Measurements from ENCODE around the gene TUBB3. TPM values are rescaled to one million over a fixed set of nuclear protein-coding genes. Genes with fewer than 3 reads are reported as not detected.

The TUBB3 gene
- total RNA-seq, 1 experiment from 2014 or later, result 209 TPM

DNA sequence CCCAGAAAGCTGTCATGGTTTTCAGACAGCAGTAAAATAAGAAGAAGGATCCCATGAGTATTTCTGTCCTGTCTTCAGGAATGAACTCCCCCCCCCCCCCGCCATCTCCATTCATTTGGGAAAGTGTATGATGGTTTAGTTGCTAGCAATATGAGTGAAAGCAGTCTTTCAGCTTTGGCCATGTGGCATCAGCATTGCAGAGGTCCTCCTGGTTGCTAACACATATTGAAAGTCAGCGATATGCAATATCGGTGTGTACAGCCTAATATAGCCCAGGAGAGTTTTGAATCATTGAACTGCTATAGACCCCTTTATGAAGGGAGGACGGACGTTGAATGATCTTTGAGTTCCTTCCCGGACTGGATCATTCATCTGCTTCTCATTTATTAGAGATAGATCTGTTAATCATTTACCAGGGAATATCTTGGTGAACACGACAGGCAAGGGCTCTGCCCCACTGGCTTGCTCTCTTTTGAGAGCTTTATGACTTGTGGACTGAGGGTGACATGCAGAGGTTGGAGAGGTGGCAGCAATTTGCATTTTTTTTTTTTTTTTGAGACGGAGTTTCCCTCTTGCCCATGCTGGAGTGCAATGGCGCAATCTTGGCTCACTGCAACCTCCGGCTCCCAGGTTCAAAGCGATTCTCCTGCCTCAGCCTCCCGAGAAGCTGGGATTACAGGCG, 50.7 kb downstream of the TUBB3 start (continued):
- TF ChIP-seq ZNF121 (CRISPR knock-in tag; IDR thresholded peaks at IDR 0.05), result no peak
- no peak for TF ChIP-seq FOXJ3 (CRISPR knock-in tag; IDR thresholded peaks at IDR 0.05; ENCODE audit: borderline replicate concordance)
- no peak for TF ChIP-seq CBFB (CRISPR knock-in tag; IDR thresholded peaks at IDR 0.05; ENCODE audit: low read depth)
- TF ChIP-seq, protein P1, sequence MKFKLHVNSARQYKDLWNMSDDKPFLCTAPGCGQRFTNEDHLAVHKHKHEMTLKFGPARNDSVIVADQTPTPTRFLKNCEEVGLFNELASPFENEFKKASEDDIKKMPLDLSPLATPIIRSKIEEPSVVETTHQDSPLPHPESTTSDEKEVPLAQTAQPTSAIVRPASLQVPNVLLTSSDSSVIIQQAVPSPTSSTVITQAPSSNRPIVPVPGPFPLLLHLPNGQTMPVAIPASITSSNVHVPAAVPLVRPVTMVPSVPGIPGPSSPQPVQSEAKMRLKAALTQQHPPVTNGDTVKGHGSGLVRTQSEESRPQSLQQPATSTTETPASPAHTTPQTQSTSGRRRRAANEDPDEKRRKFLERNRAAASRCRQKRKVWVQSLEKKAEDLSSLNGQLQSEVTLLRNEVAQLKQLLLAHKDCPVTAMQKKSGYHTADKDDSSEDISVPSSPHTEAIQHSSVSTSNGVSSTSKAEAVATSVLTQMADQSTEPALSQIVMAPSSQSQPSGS (CRISPR knock-in tag; IDR thresholded peaks at IDR 0.05; ENCODE audit: borderline replicate concordance, low read depth), result no peak
- no peak for TF ChIP-seq SP1 (CRISPR knock-in tag; conservative IDR thresholded peaks at IDR 0.05)

DNA sequence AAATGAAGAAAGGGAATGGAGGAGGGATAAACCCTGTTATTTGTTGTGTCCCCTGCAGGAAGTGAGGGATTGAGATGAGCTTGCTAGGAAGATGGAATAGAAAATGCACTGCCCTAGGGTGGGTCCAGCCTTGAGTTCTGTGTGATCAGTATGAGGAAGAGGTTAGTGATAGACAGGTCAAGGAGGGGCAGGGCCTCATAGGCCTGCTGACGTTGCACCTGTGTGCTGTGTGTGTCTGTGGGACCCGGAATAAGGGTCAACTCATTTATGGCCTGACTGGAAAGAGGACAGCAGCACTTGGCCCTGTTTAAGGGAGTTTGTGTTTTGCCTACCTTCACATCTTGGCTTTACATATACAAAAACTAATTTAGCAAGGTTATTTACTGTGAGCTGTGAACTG, 51.7 kb downstream of the TUBB3 start:
- H3K4me1 Mint-ChIP-seq, result peaks cover 16% of the 10 kb centered on the region
- peaks cover 33% of the 10 kb centered on the region for H3K36me3 Mint-ChIP-seq
- ChIA-PET POLR2A (no interaction called here), CTCF (interaction anchor here (1.1 kb wide), 1 partner anchor 25 kb away, joined by 3 read pairs; no protein-coding TSS in a partner anchor)
- DNase-seq (ENCODE audit: low spot score), result no peak
- H3K4me3 Mint-ChIP-seq, result no peak overlapping the region
- TF ChIP-seq, protein P2, sequence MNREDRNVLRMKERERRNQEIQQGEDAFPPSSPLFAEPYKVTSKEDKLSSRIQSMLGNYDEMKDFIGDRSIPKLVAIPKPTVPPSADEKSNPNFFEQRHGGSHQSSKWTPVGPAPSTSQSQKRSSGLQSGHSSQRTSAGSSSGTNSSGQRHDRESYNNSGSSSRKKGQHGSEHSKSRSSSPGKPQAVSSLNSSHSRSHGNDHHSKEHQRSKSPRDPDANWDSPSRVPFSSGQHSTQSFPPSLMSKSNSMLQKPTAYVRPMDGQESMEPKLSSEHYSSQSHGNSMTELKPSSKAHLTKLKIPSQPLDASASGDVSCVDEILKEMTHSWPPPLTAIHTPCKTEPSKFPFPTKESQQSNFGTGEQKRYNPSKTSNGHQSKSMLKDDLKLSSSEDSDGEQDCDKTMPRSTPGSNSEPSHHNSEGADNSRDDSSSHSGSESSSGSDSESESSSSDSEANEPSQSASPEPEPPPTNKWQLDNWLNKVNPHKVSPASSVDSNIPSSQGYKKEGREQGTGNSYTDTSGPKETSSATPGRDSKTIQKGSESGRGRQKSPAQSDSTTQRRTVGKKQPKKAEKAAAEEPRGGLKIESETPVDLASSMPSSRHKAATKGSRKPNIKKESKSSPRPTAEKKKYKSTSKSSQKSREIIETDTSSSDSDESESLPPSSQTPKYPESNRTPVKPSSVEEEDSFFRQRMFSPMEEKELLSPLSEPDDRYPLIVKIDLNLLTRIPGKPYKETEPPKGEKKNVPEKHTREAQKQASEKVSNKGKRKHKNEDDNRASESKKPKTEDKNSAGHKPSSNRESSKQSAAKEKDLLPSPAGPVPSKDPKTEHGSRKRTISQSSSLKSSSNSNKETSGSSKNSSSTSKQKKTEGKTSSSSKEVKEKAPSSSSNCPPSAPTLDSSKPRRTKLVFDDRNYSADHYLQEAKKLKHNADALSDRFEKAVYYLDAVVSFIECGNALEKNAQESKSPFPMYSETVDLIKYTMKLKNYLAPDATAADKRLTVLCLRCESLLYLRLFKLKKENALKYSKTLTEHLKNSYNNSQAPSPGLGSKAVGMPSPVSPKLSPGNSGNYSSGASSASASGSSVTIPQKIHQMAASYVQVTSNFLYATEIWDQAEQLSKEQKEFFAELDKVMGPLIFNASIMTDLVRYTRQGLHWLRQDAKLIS (CRISPR knock-in tag; IDR thresholded peaks at IDR 0.05; ENCODE audit: borderline replicate concordance), result no peak
- no peak for TF ChIP-seq HMGA2 (CRISPR knock-in tag; IDR thresholded peaks at IDR 0.05)
- TF ChIP-seq SOX15 (CRISPR knock-in tag; IDR thresholded peaks at IDR 0.05), result no peak
- no peak for TF ChIP-seq ESRRA (CRISPR knock-in tag; IDR thresholded peaks at IDR 0.05; ENCODE audit: borderline replicate concordance)
- no peak for TF ChIP-seq ATF1 (CRISPR knock-in tag; IDR thresholded peaks at IDR 0.05)
- TF ChIP-seq, protein P3, sequence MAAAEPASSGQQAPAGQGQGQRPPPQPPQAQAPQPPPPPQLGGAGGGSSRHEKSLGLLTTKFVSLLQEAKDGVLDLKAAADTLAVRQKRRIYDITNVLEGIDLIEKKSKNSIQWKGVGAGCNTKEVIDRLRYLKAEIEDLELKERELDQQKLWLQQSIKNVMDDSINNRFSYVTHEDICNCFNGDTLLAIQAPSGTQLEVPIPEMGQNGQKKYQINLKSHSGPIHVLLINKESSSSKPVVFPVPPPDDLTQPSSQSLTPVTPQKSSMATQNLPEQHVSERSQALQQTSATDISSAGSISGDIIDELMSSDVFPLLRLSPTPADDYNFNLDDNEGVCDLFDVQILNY (CRISPR knock-in tag; IDR thresholded peaks at IDR 0.05), result no peak
- TF ChIP-seq GRHL2 (CRISPR knock-in tag; IDR thresholded peaks at IDR 0.05; ENCODE audit: insufficient replicate concordance, severe bottlenecking), result no peak
- TF ChIP-seq, protein P4, sequence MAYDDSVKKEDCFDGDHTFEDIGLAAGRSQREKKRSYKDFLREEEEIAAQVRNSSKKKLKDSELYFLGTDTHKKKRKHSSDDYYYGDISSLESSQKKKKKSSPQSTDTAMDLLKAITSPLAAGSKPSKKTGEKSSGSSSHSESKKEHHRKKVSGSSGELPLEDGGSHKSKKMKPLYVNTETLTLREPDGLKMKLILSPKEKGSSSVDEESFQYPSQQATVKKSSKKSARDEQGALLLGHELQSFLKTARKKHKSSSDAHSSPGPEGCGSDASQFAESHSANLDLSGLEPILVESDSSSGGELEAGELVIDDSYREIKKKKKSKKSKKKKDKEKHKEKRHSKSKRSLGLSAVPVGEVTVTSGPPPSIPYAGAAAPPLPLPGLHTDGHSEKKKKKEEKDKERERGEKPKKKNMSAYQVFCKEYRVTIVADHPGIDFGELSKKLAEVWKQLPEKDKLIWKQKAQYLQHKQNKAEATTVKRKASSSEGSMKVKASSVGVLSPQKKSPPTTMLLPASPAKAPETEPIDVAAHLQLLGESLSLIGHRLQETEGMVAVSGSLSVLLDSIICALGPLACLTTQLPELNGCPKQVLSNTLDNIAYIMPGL (CRISPR knock-in tag; IDR thresholded peaks at IDR 0.05), result no peak
- TF ChIP-seq, protein P5, sequence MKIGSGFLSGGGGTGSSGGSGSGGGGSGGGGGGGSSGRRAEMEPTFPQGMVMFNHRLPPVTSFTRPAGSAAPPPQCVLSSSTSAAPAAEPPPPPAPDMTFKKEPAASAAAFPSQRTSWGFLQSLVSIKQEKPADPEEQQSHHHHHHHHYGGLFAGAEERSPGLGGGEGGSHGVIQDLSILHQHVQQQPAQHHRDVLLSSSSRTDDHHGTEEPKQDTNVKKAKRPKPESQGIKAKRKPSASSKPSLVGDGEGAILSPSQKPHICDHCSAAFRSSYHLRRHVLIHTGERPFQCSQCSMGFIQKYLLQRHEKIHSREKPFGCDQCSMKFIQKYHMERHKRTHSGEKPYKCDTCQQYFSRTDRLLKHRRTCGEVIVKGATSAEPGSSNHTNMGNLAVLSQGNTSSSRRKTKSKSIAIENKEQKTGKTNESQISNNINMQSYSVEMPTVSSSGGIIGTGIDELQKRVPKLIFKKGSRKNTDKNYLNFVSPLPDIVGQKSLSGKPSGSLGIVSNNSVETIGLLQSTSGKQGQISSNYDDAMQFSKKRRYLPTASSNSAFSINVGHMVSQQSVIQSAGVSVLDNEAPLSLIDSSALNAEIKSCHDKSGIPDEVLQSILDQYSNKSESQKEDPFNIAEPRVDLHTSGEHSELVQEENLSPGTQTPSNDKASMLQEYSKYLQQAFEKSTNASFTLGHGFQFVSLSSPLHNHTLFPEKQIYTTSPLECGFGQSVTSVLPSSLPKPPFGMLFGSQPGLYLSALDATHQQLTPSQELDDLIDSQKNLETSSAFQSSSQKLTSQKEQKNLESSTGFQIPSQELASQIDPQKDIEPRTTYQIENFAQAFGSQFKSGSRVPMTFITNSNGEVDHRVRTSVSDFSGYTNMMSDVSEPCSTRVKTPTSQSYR (CRISPR knock-in tag; IDR thresholded peaks at IDR 0.05), result no peak
- TF ChIP-seq, protein P6, sequence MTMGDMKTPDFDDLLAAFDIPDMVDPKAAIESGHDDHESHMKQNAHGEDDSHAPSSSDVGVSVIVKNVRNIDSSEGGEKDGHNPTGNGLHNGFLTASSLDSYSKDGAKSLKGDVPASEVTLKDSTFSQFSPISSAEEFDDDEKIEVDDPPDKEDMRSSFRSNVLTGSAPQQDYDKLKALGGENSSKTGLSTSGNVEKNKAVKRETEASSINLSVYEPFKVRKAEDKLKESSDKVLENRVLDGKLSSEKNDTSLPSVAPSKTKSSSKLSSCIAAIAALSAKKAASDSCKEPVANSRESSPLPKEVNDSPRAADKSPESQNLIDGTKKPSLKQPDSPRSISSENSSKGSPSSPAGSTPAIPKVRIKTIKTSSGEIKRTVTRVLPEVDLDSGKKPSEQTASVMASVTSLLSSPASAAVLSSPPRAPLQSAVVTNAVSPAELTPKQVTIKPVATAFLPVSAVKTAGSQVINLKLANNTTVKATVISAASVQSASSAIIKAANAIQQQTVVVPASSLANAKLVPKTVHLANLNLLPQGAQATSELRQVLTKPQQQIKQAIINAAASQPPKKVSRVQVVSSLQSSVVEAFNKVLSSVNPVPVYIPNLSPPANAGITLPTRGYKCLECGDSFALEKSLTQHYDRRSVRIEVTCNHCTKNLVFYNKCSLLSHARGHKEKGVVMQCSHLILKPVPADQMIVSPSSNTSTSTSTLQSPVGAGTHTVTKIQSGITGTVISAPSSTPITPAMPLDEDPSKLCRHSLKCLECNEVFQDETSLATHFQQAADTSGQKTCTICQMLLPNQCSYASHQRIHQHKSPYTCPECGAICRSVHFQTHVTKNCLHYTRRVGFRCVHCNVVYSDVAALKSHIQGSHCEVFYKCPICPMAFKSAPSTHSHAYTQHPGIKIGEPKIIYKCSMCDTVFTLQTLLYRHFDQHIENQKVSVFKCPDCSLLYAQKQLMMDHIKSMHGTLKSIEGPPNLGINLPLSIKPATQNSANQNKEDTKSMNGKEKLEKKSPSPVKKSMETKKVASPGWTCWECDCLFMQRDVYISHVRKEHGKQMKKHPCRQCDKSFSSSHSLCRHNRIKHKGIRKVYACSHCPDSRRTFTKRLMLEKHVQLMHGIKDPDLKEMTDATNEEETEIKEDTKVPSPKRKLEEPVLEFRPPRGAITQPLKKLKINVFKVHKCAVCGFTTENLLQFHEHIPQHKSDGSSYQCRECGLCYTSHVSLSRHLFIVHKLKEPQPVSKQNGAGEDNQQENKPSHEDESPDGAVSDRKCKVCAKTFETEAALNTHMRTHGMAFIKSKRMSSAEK (CRISPR knock-in tag; IDR thresholded peaks at IDR 0.05; ENCODE audit: borderline replicate concordance), result no peak
- TF ChIP-seq, protein P7, sequence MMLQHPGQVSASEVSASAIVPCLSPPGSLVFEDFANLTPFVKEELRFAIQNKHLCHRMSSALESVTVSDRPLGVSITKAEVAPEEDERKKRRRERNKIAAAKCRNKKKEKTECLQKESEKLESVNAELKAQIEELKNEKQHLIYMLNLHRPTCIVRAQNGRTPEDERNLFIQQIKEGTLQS (CRISPR knock-in tag; conservative IDR thresholded peaks at IDR 0.05), result no peak
- peaks cover 16% of the 10 kb centered on the region for H3K9me3 Mint-ChIP-seq
- no peak overlapping the region for H3K27ac Mint-ChIP-seq
- peaks cover 16% of the 10 kb centered on the region for H3K27me3 Mint-ChIP-seq (ENCODE audit: low read depth)
- no peak for ATAC-seq

All from WTC11 (cell line).